ENCODE results near the gene PNPLA3.

GRCh38 chr22:43885319-43885671 lies 38.3 kb upstream of the PNPLA3 start:
- no peak for TF ChIP-seq CTCF (IDR thresholded peaks at IDR 0.05)
- TF ChIP-seq EP300 (IDR thresholded peaks at IDR 0.05) = no peak
